ENCODE measurements around the gene OR9Q1.

Gene OR9Q1

DNA sequence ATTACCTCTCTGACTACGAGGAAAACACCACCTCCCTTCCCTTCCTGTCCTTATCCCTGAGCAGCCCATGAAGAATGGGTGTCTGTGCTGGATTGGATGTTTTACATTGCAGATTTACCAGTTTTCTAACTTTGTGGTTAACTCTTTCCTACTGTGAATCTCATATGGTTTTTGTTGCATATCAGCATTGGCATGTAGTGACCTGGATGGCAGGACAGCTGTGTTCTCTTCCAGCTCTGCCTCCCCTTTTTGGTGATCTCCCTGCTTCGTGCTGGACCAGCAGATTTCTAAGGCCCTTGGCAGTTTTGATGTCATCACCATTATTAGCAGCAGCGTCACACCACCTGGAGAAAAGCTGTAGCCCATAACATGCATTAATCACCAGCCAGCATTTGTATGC is 33.8 kb downstream of the OR9Q1 start:
- TF ChIP-seq, protein P1, sequence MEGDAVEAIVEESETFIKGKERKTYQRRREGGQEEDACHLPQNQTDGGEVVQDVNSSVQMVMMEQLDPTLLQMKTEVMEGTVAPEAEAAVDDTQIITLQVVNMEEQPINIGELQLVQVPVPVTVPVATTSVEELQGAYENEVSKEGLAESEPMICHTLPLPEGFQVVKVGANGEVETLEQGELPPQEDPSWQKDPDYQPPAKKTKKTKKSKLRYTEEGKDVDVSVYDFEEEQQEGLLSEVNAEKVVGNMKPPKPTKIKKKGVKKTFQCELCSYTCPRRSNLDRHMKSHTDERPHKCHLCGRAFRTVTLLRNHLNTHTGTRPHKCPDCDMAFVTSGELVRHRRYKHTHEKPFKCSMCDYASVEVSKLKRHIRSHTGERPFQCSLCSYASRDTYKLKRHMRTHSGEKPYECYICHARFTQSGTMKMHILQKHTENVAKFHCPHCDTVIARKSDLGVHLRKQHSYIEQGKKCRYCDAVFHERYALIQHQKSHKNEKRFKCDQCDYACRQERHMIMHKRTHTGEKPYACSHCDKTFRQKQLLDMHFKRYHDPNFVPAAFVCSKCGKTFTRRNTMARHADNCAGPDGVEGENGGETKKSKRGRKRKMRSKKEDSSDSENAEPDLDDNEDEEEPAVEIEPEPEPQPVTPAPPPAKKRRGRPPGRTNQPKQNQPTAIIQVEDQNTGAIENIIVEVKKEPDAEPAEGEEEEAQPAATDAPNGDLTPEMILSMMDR (conservative IDR thresholded peaks at IDR 0.05; ENCODE audit: low read depth, low read length) = no peak
- no peak overlapping the region for H3K4me3 ChIP-seq (ENCODE audit: low read length)
- DNase-seq (ENCODE audit: low read depth) = no peak

DNA sequence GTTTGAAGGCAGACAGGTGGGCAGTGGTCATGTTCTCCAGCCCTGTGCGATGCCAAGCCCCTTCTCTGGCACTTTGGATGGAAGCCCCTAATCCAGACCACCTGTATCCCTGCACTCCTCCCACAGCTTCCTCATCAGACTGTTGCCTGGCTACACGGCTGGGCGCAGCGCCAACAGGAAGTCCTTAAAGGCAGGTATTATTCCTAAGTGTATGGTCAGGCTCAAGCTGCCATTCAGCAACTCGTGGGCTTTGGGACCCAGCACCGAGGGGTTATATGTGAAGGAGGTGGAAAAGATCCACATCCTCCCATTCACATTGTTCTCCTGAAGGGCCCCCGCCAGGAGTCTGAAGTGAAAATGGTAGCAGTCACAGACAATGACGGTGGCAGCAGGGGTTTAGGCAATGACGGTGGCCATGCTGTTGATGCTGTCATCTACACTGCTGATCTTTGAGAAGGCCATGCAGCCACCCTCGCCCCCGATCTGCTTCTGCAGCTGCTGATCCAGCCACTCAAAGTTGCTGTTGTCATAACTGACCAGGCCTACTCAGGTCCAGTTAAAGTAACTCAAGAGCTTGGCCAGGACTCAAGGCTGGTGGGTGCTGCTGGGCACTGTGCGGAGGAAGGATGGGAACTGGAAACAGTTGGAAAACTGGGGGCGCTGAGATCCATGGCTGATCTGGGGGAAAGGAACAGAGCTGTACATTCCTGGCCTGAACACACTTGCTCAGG is 34.8 kb downstream of the OR9Q1 start:
- TF ChIP-seq, protein P1 (conservative IDR thresholded peaks at IDR 0.05; ENCODE audit: low read depth, low read length) = no peak
- no peak for DNase-seq (ENCODE audit: low read depth)
- no peak overlapping the region for H3K4me3 ChIP-seq (ENCODE audit: low read length)

DNA sequence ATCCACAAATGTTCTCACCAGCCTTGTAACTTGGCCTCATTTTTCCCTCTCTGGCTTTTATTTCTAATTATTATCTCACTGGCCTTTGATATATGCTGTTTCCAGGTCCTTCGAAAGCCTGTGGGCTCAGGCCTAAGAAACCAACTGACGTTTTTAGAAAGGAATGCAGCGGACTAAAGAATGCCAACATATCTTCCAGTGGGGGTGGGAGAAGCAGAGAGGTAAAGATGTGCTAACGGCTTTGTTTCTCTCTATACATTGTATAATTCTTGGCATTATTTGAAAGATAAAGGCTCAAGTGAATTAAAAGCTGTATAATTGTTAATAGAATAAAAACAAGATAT is 35.3 kb downstream of the OR9Q1 start:
- H3K4me3 ChIP-seq (ENCODE audit: low read length) = no peak overlapping the region
- TF ChIP-seq, protein P1 (conservative IDR thresholded peaks at IDR 0.05; ENCODE audit: low read depth, low read length) = no peak
- DNase-seq (ENCODE audit: low read depth) = peak; percentile 90

DNA sequence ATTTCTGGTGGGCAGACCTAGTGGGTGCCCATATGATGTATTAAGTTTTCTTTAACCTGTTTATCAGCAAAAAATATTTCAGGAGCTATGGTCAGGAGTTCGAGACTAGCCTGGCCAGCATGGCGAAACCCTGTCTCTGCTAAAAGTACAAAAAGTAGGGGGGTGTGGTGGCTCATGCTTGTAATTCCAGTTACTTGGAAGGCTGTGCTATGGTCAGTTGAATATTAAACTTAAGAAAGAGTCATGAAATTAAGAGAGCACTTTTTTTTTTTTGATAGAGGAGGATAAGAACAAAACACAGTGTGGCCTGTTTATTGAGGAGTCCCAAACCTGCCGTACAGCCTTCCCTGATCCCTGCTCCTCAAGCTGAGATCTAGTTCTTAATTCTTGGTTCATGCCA is 36.9 kb downstream of the OR9Q1 start:
- TF ChIP-seq, protein P1 (conservative IDR thresholded peaks at IDR 0.05; ENCODE audit: low read depth, low read length) = no peak
- H3K4me3 ChIP-seq (ENCODE audit: low read length) = no peak overlapping the region
- no peak for DNase-seq (ENCODE audit: low read depth)

DNA sequence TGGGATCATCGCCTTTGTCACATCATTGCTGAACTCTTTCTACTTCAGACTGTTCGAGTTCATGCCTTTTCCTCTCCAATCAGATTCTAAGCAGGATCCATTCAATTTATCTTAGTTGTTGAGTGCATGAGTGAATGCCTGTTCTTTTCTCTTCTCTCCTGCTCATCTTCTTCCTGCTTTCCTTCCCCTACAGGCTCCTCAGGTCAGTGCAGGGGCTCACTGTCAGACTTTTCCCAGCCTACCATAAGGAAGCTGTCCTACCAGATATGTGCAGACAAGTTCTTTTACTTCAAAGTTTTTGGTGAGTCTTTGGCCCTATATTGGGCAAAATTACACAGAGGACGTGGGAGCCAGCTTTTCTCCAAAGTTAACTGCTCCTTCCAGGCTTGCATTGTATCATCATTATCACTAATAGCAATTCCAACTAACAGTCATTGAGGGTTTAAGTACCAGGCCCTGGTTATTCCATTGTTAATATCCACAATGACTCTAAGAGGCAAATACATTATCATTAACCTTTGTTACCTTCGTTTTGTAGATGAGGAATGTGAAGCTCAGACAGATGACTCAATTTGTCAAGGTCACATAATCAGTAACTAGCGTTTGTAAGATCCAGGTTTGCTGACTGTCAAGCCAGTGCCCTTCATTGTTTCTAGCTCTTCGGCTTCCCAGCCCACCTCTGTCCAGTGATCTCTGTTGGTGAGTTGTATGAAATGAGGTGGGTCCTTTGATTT is 37.4 kb downstream of the OR9Q1 start:
- no peak overlapping the region for H3K4me3 ChIP-seq (ENCODE audit: low read length)
- TF ChIP-seq, protein P1 (conservative IDR thresholded peaks at IDR 0.05; ENCODE audit: low read depth, low read length) = peak; percentile 29
- DNase-seq (ENCODE audit: low read depth) = no peak

DNA sequence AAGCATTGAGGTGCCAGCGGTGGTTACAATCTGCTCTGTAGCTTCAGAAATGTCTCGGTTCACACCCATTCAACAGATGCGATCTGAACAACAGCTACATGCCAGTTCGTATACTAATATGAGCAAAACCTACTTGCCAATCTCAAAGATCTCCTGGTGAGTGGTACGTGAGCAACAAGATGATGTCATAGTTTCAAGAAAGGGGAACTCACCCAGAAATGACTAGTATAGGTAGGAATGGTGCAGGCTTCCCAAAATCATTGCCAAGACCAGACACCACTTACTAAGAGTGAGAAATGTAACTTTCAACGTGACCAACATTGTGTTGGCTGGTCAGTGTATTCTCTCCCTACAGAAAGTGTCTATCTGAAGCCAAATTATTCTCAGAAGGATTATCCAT is 38.1 kb downstream of the OR9Q1 start:
- no peak for DNase-seq (ENCODE audit: low read depth)
- H3K4me3 ChIP-seq (ENCODE audit: low read length) = no peak overlapping the region
- TF ChIP-seq, protein P1 (conservative IDR thresholded peaks at IDR 0.05; ENCODE audit: low read depth, low read length) = no peak

DNA sequence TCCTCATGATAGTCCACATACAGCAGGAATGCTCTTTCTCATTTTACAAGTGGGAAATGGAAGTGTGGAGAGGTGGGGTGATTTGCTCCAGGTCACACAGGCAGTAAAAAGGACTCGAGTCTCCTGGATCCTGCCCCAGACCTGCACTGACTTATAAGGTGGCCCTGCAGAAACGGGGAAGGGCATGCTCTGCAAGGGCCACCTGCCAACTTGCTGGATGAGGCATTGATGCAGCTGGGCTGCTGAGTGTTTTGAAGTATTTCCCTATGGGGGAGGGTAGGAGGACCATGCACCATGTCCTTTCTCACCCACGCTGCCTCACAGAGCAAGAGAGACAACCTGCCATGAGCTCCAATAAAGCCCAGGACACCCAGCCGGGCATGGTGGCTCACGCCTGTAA is 44.0 kb downstream of the OR9Q1 start:
- H3K4me3 ChIP-seq (ENCODE audit: low read length) = no peak overlapping the region
- TF ChIP-seq, protein P1 (conservative IDR thresholded peaks at IDR 0.05; ENCODE audit: low read depth, low read length) = no peak
- no peak for DNase-seq (ENCODE audit: low read depth)
